A204.1 (cell line): ENCODE data around the gene PHETA2.
"Not testable (repeated sequence)": the region's sequence is repeated elsewhere in the genome, so short reads cannot be mapped to it uniquely, and the experiment has no call there.

Source experiments
- FAIRE-seq: peaks from 2 replicates; lab custom pipeline; 2012; peaks lifted over from hg19 to GRCh38; lab: Jason Lieb, UNC

PHETA2 gene

GRCh38 chr22:42111798-42112197 is 37.8 kb downstream of the PHETA2 start:
- FAIRE-seq, result no peak

- FAIRE-seq, result not testable (repeated sequence)
These were observed 38.7 kb downstream of the PHETA2 start for GRCh38 chr22:42112793-42113192.

- FAIRE-seq, result no peak
These were observed 40.7 kb downstream of the PHETA2 start for GRCh38 chr22:42114721-42115120.

- not testable (repeated sequence) for FAIRE-seq
These were observed 41.4 kb downstream of the PHETA2 start for GRCh38 chr22:42115420-42115830.

GRCh38 chr22:42116848-42117424 is 42.9 kb downstream of the PHETA2 start:
- no peak for FAIRE-seq

- FAIRE-seq, result not testable (repeated sequence)
These were observed 46.4 kb downstream of the PHETA2 start for GRCh38 chr22:42120231-42121021.

- not testable (repeated sequence) for FAIRE-seq
These were observed 49.5 kb downstream of the PHETA2 start for GRCh38 chr22:42123529-42123928.

GRCh38 chr22:42127606-42128005 is 53.6 kb downstream of the PHETA2 start:
- no peak for FAIRE-seq

- FAIRE-seq, result not testable (repeated sequence)
These were observed 54.0 kb downstream of the PHETA2 start for GRCh38 chr22:42128007-42128406.
